Left lobe of liver (tissue), 2 donors: ENCODE results near the gene TEP1. TPM values are rescaled to one million over a fixed set of nuclear protein-coding genes. Genes with fewer than 3 reads are reported as not detected.
"Not testable (repeated sequence)": the region's sequence is repeated elsewhere in the genome, so short reads cannot be mapped to it uniquely, and the experiment has no call there.

ENCODE experiments used
- ATAC-seq: fragments of 200-7000 bp; cut with Tn5 transposase; one replicate; pipeline ENCODE4 v1.9.1; 2020; ENCODE audit warnings: mild to moderate bottlenecking, moderate library complexity
- DNase-seq: peaks from one replicate; pipeline ENCODE4 v3.0.0-alpha.2; 2020; ENCODE audit warnings: low spot score
- total RNA-seq: library from RNA; stranded (reverse); gene quantifications from one replicate; pipeline ENCODE4 v1.2.1, GENCODE V29; 2021
- donor health status: DM: no; HTN: no; CAD: no; lungs with moderate emphysema.
- donor health status: DM: no; HTN: yes; CAD: no.

Gene TEP1
- total RNA-seq, 1 donor from 2014 or later = 14.9 TPM

DNA sequence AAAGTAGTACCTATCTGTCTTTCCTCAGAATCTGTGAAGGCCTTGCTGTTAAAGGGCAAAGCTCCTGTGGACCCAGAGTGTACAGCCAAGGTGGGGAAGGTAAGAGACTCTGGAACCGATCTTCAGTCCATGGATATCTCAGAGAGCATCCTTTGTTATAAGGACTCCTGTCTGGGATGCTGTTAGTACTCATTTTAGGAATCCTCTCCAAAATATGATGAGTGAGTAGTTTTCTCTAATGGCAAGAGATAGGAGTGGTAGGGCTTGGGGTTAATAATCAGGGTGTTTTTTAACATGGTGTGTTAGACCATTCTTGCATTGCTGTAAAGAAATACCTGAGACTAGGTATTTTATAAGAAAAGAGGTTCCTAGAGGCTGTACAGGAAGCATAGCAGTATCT, 67.9 kb downstream of the TEP1 start:
- DNase-seq (no peak), ATAC-seq (no peak)

DNA sequence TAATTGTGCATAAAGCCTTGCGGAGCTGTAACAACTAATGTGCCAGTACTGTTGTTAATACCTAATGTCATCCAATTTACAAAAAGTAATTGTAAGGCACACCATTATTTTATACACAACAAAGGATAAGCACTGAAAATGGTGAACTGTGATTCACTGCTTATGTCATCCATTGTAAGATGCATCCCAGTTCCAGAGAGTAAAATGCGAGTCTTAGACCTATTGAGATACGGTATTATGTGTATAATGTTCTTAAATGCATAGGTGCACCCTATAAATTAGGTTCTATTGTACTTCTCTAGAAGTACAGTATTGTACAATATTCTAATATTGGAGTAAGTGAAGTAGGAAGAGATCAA, 69.5 kb downstream of the TEP1 start:
- ATAC-seq (no peak), DNase-seq (no peak)

DNA sequence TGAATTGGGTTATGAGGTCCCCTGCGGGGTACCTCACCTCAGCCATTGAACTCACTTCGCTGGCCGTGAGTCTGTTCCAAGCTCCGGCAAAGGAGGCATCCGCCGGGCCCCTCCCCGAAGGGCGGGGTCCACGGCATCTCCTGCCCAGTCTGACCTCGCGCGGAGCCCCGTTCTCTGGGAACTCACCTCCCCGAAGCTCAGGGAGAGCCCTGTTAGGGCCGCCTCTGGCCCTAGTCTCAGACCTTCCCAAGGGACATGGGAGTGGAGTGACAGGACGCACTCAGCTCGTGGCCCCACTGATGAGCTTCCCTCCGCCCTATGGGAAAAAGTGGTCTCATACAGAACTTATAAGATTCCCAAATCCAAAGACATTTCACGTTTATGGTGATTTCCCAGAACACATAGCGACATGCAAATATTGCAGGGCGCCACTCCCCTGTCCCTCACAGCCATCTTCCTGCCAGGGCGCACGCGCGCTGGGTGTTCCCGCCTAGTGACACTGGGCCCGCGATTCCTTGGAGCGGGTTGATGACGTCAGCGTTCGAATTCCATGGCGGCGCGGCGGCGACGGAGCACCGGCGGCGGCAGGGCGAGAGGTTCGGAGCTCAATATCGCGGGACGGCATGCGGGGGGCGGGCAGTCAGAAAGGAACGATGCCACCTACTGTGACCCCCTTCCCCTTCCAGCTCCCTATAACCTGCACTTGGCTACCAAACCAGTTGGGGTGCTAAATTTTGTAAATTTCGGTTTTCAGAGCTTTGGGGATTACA, 70.0 kb downstream of the TEP1 start, which contains the start of gene PARP2:
PARP2 (plus strand) TSS at position 544 of the 770 bp plus-strand sequence; CDS start at position 551, 7 bp downstream.
- ATAC-seq (peak; percentile 93), DNase-seq (peak; percentile 98)

- ATAC-seq = no peak
- DNase-seq = no peak
Measured at GRCh38 chr14:20341646-20342045, 71.7 kb downstream of the TEP1 start.

GRCh38 chr14:20341032-20341431, 72.3 kb downstream of the TEP1 start:
- not testable (repeated sequence) for ATAC-seq, DNase-seq

- DNase-seq (no peak), ATAC-seq (no peak)
Measured at GRCh38 chr14:20334017-20334416, 79.3 kb downstream of the TEP1 start.

- DNase-seq (no peak), ATAC-seq (peak; percentile 68)
Measured at GRCh38 chr14:20333494-20333841, 79.8 kb downstream of the TEP1 start.

DNA sequence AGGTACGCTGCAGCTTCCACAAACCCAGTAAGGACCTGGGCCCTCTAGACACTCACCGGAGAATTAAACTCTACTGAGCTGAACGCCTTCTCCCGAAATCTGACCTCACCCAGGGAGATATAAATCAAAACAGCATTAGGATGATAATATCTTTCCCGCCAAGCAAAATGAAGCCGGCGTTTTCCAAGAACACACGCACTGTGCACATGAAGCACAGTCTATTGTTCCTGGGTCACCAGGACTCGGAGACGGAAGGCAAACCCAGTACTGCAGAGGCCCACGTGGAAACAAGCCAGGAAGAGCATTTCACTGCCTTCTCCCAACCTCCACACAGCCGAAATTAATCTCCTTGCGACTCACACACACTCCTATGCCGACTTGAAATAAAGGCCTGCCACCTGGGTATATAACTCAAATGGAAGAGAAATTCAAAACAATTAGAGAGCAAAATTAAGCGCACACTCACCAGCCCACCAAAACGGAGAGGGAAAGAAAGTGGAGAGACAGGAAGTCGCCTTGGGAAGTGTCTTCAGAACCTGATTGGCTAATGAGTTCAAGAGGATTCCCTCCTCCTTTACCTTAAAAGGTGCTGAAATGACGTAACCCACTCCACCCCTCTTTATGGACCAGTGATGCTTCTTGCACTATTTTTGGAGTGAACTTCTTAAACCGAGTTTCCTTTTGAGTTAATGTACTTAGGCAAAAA, 80.4 kb downstream of the TEP1 start, which contains the start of gene CCNB1IP1:
CCNB1IP1 (minus strand) TSS at position 492 of the 706 bp plus-strand sequence. CDS start 16,756 bp downstream, outside the sequence.
- ATAC-seq (peak; percentile 88), DNase-seq (peak; percentile 63)

DNA sequence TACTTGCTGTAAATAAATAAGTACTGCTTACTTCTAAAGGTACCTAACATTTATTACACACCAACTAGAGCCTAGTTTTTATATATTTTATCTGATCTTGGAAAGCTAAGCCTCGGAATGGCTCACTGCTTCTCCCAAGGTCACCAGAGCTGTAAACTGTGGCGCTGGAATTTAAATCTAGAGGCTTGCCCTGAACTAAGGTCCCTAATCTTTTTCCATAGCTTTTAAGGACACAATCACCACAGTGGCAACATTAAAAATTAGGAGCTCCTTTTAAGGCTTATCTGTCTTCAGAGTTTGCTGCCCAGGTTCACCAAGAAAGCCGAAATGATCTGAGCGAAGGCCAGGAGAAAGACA, 80.9 kb downstream of the TEP1 start:
- ATAC-seq (peak; percentile 41), DNase-seq (no peak)

DNA sequence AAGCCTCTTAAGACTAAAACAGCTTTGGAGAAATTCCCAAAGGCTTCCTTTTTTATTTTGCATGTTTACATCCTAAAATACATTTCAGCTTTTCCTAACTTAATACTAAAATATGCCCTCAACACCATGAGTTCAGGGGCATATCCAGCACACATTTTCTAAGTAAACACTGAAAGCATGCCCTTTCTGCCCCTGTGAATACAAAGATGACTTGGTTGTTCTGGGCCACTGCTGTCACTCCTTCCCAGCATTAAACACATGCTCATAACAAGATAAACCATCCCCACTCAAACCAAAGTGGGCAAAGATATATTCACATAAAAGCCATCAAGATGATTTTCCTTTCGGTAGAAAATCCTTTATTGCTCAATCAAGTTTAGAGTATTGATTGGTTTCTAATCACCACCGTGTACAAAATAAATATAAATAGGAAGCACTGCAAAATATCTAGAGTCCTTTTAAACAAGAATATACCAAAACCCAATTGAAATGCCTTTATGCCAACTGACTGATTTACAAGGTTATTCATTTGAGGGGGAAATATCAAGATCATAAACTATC, 82.2 kb downstream of the TEP1 start:
- ATAC-seq = no peak
- no peak for DNase-seq

DNA sequence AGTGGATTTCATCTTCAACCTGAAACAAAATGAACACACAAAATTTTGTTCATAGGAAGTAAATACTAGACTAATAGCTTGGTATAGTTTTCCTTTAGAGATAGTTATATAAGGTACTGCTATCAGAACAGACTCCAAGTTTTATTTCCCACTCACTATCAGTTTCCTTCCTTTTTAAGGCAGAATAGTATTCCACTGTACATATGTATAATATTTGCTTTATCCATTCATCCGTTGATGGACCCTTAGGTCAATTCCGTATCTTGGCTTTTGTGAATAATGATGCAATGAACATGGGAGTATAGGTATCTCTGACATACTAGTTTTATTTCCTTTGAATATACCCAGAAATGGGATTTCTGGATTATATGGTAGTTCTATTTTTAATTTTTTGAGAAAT, 83.9 kb downstream of the TEP1 start:
- ATAC-seq = no peak
- DNase-seq = no peak

DNA sequence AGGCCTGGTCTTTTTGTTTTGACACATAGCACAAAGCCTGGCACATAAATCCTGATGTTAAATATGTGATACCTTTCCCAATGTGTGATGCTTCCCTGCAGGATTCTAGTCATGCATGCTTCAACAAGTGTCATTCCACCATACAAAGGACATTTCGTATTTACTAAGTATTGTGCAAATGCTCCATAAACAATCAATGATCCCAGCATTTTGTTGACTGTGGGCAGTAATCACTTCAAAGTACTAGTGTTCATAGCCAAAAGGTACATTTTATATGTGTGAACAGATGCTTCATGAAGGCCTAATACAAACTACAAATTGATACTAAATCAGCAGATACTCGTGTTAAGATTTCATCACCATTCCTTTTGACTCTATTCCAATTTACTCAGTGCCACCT, 84.6 kb downstream of the TEP1 start:
- no peak for ATAC-seq
- no peak for DNase-seq

- ATAC-seq = peak; percentile 86
- DNase-seq = no peak
Measured at GRCh38 chr14:20327005-20327869, 86.1 kb downstream of the TEP1 start.

GRCh38 chr14:20317720-20318119, 95.6 kb downstream of the TEP1 start:
- no peak for ATAC-seq
- DNase-seq = no peak

Other genes starting within 250 kb of the TEP1 start
- not detected for gene OR11G2, start 222.6 kb downstream of the TEP1 start, total RNA-seq
- not detected for gene OR11H6, start 189.8 kb downstream of the TEP1 start, total RNA-seq
- gene OR11H7, start 184.5 kb downstream of the TEP1 start, total RNA-seq = not detected
- not detected for gene OR11H4, start 174.2 kb downstream of the TEP1 start, total RNA-seq
- 4.3 TPM for gene TTC5, start 107.5 kb downstream of the TEP1 start, total RNA-seq
- gene CCNB1IP1, start 80.2 kb downstream of the TEP1 start, total RNA-seq = 30.5 TPM
- gene PARP2, start 69.9 kb downstream of the TEP1 start, total RNA-seq = 8.9 TPM
- 0.20 TPM for gene KLHL33, start 22.7 kb upstream of the TEP1 start, total RNA-seq
- gene OSGEP, start 41.3 kb upstream of the TEP1 start, total RNA-seq = 11.5 TPM
- 50.9 TPM for gene APEX1, start 41.7 kb upstream of the TEP1 start, total RNA-seq
- 11.7 TPM for gene PIP4P1, start 47.9 kb upstream of the TEP1 start, total RNA-seq
- gene PNP, start 55.9 kb upstream of the TEP1 start, total RNA-seq = 45.0 TPM
- 0.91 TPM for gene RNASE10, start 92.0 kb upstream of the TEP1 start, total RNA-seq
- gene RNASE9, start 147.5 kb upstream of the TEP1 start, total RNA-seq = not detected
- gene RNASE11, start 174.5 kb upstream of the TEP1 start, total RNA-seq = not detected
- not detected for gene RNASE12, start 177.9 kb upstream of the TEP1 start, total RNA-seq
- not detected for gene OR6S1, start 228.2 kb upstream of the TEP1 start, total RNA-seq